Measurements from ENCODE around the gene METTL26. TPM values are rescaled to one million over a fixed set of nuclear protein-coding genes. Genes with fewer than 3 reads are reported as not detected.
A peak's percentile ranks its signal among the peaks of the same experiment; 100 is the strongest.

Gene METTL26
- polyA plus RNA-seq, 2 of the 4 experiments (the other 2 are of a cell fraction): 47.2 to 78.3 TPM

DNA sequence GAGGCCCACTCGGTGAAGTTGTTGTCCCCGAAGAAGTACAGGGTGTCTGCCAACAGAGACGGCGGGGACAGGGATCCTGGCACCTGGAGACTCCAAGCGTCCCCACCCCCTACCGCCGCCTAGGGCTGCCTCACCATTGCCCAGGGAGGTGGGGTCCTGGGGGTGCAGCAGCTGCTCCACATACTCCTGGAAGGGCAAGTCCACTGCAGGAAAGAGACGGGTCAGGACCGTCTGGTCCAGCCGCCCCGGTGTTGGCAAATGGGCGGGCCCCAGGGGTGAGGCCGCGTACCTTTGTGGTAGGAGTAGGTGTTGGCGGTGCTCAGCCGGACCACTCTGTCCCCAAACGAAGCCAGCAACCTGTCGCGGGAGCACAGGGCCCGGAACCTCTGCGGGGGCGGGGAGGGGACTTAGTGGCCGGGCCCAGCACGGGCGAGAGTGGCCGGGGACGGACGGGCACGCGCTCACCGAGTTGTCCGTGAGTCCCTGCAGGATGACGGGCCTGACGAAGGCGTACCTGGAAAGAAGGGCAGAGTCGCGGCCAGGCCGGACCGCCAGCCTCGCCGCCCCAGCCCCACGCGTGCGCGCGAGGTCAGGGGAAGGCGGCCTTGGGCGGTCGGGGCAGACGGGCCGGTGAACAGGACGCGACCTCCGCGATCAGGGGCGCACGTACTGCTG is 47.4 kb upstream of the METTL26 start:
- POLR2A ChIA-PET: interaction anchor here (1.0 to 1.4 kb wide), 2 partner anchors 13 to 31 kb away, joined by 3 read pairs; no protein-coding TSS in a partner anchor
- CTCF ChIA-PET: interaction anchor here (0.7 to 1.0 kb wide), 2 partner anchors 36 to 102 kb away, joined by 3 to 4 read pairs; no protein-coding TSS in a partner anchor
- WGBS (ENCODE audit: missing lambda C conversion rate): 33% methylated on average over 16 of the region's 57 CpGs
- Histone ChIP-seq H3K4me1 (peaks cover 38% of the 10 kb centered on the region), H3K4me2 (peak overlapping the region; percentile 93), H3K27ac (peak overlapping the region; percentile 91 to 93), H3K4me3 (peak overlapping the region; percentile 76), H3K9me3 (no peaks in the 10 kb centered on the region)
- FAIRE-seq (no peak), ATAC-seq (0 out of 6 replicates have a peak, but pooled peaks of 1 of the 2 experiments have one; percentile 1), DNase-seq (ENCODE audit: low read depth in 1 of 2, low spot score in 1 of 2) (peak in 1 of 2 experiments; percentile 55)
- TF ChIP-seq, protein P1, sequence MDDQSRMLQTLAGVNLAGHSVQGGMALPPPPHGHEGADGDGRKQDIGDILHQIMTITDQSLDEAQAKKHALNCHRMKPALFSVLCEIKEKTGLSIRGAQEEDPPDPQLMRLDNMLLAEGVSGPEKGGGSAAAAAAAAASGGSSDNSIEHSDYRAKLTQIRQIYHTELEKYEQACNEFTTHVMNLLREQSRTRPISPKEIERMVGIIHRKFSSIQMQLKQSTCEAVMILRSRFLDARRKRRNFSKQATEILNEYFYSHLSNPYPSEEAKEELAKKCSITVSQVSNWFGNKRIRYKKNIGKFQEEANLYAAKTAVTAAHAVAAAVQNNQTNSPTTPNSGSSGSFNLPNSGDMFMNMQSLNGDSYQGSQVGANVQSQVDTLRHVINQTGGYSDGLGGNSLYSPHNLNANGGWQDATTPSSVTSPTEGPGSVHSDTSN (IDR thresholded peaks at IDR 0.05): peak; percentile 78
- TF ChIP-seq HOXA7 (CRISPR knock-in tag; IDR thresholded peaks at IDR 0.05) (peak; percentile 59; the same call in 1 of the 2 replicates), HDAC2 (IDR thresholded peaks at IDR 0.05) (no peak), PHF8 (IDR thresholded peaks at IDR 0.05; ENCODE audit: borderline replicate concordance, low read depth) (no peak), JUN (IDR thresholded peaks at IDR 0.05) (peak in 1 of 2 experiments; percentile 69; a peak in 1 of 5 replicates), RNF2 (IDR thresholded peaks at IDR 0.05; ENCODE audit: borderline replicate concordance, low read depth) (peak; percentile 75; the same call in 1 of the 2 replicates)
- TF ChIP-seq, protein P2, sequence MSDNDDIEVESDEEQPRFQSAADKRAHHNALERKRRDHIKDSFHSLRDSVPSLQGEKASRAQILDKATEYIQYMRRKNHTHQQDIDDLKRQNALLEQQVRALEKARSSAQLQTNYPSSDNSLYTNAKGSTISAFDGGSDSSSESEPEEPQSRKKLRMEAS (IDR thresholded peaks at IDR 0.05): peak; percentile 27
- TF ChIP-seq, protein P3, sequence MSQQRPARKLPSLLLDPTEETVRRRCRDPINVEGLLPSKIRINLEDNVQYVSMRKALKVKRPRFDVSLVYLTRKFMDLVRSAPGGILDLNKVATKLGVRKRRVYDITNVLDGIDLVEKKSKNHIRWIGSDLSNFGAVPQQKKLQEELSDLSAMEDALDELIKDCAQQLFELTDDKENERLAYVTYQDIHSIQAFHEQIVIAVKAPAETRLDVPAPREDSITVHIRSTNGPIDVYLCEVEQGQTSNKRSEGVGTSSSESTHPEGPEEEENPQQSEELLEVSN (IDR thresholded peaks at IDR 0.05; ENCODE audit: borderline replicate concordance, low read depth): peak; percentile 33; the same call in 1 of the 2 replicates

DNA sequence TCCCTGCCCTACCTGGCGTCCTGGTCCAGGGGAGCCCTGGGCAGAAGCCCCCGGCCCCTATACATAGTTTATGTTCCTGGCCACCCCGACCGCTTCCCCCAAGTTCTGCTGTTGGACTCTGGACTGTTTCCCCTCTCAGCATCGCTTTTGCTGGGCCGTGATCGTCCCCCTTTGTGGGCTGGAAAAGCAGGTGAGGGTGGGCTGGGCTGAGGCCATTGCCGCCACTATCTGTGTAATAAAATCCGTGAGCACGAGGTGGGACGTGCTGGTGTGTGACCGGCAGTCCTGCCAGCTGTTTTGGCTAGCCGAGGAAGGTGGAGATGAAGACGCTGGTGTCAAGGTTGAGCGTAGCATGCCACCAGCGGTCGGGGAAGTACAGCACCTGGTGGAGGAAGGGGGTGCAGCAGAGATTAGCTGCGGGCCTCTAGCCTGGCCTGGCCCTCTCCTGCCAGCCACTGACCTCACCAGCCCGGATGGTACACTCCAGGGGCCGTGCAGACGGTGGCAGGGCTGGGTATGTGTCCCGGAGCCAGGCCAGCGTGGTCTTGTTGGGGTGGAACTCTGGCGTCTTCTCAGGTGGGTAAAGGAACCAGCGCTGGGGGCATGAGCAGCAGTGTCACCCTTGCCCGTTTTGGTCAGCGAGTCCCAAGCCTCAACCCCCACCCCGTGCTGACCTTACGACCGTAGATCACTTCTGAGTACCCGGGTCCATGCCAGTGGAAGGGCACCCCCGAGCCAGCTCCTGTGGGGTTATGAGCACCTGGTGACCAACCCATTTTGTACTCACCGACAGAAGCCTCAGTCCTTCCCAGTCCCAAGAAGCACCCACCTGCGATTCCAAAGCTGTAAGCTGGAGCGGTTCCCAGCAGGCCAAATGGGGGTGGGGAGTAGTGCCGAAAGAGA is 46.6 kb upstream of the METTL26 start:
- H3K4me1 ChIP-seq: peaks cover 38% of the 10 kb centered on the region
- H3K27ac ChIP-seq: peak overlapping the region in 1 of 2 experiments; percentile 91; a peak in 4 of 6 replicates
- peak overlapping the region; percentile 76 for H3K4me3 ChIP-seq
- DNase-seq (ENCODE audit: low read depth in 1 of 2, low spot score in 1 of 2): no peak
- TF ChIP-seq, protein P2 (IDR thresholded peaks at IDR 0.05): no peak
- peak; percentile 36; the same call in 1 of the 2 replicates for TF ChIP-seq POLR2AphosphoS2 (conservative IDR thresholded peaks at IDR 0.05; ENCODE audit: low read length)
- TF ChIP-seq, protein P1 (IDR thresholded peaks at IDR 0.05): peak; percentile 20
- 88% methylated on average over 36 of the region's 36 CpGs for WGBS (ENCODE audit: missing lambda C conversion rate)
- FAIRE-seq: no peak
- ChIA-PET CTCF (interaction anchor here (0.7 to 2.9 kb wide), 5 partner anchors 15 to 112 kb away, joined by 3 to 15 read pairs (median 3); partner anchors contain the start of gene RHOT2), POLR2A (no interaction called here)
- ATAC-seq: no peak
- H3K9me3 ChIP-seq: no peaks in the 10 kb centered on the region
- H3K4me2 ChIP-seq: peak overlapping the region; percentile 93

DNA sequence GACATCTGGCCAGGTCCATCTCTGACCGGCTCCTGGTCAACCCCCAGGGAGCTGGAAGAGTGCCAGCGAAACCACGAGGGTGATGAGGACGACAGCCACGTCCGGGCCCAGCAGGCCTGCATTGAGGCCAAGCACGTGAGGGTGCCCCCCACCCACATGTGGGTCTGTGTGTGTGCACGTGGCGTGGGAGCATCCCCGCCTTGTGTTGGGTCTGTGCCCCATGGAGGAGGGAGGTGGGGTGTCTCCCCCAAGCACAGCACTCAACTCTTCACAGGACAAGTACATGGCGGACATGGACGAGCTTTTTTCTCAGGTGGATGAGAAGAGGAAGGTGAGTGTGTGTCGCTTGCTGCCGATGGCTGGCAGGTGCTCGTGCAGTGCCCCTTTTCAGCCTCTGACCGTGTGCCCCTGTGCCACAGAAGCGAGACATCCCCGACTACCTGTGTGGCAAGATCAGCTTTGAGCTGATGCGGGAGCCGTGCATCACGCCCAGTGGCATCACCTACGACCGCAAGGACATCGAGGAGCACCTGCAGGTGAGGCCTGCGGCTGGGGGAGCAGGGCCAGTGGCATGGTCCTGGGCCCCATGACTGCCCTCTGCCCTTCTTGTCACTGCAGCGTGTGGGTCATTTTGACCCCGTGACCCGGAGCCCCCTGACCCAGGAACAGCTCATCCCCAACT is 45.8 kb upstream of the METTL26 start:
- POLR2A ChIA-PET: interaction anchor here (0.6 to 2.0 kb wide), 3 partner anchors 8 to 95 kb away, joined by 5 to 12 read pairs (median 6); partner anchors contain the start of genes ANTKMT and WDR24
- no peaks in the 10 kb centered on the region for H3K9me3 ChIP-seq
- DNase-seq (ENCODE audit: low read depth in 1 of 2, low spot score in 1 of 2) (no peak), FAIRE-seq (no peak), ATAC-seq (no peak)
- CTCF ChIA-PET: interaction anchor here (1.0 to 2.9 kb wide), 8 partner anchors 14 to 111 kb away, joined by 3 to 15 read pairs (median 5); partner anchors contain the start of gene RHOT2
- H3K27ac ChIP-seq: peak overlapping the region in 1 of 2 experiments; percentile 97; a peak in 1 of 6 replicates
- peak overlapping the region; percentile 74; the same call in 2 of the 3 replicates for H3K4me3 ChIP-seq
- H3K4me2 ChIP-seq: peak overlapping the region; percentile 93
- 90% methylated on average over 24 of the region's 28 CpGs for WGBS (ENCODE audit: missing lambda C conversion rate)
- TF ChIP-seq, protein P1 (IDR thresholded peaks at IDR 0.05): peak; percentile 37; the same call in 1 of the 2 replicates
- peak; percentile 41 for TF ChIP-seq POLR2A (IDR thresholded peaks at IDR 0.05; ENCODE audit: low read length)
- TF ChIP-seq RCOR1 (IDR thresholded peaks at IDR 0.05; ENCODE audit: low read depth, low read length): no peak
- TF ChIP-seq, protein P2 (IDR thresholded peaks at IDR 0.05): peak; percentile 37; the same call in 1 of the 2 replicates
- TF ChIP-seq, protein P4, sequence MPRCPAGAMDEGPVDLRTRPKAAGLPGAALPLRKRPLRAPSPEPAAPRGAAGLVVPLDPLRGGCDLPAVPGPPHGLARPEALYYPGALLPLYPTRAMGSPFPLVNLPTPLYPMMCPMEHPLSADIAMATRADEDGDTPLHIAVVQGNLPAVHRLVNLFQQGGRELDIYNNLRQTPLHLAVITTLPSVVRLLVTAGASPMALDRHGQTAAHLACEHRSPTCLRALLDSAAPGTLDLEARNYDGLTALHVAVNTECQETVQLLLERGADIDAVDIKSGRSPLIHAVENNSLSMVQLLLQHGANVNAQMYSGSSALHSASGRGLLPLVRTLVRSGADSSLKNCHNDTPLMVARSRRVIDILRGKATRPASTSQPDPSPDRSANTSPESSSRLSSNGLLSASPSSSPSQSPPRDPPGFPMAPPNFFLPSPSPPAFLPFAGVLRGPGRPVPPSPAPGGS (IDR thresholded peaks at IDR 0.05): peak; percentile 51; the same call in 2 of the 3 replicates
- no peak for TF ChIP-seq ZFP36 (IDR thresholded peaks at IDR 0.05; ENCODE audit: borderline replicate concordance, partially characterized antibody)
- peaks cover 38% of the 10 kb centered on the region for H3K4me1 ChIP-seq

All from A549 (cell line).